NB4 (cell line): Measurements from ENCODE around the gene OR5L2.
"Not testable (repeated sequence)": the region's sequence is repeated elsewhere in the genome, so short reads cannot be mapped to it uniquely, and the experiment has no call there.

Experiments used
- DNase-seq: peaks from one replicate; pipeline ENCODE4 v3.0.0; 2010; ENCODE audit warnings: low read depth
- H3K4me3 ChIP-seq: one replicate; pipeline ENCODE4 v1.5.1; 2011; ENCODE audit warnings: mild to moderate bottlenecking, low read depth, low read length, moderate library complexity
- MAX ChIP-seq: IDR thresholded peaks from 2 replicates; pipeline ENCODE4 v1.6.1; 2011; ENCODE audit warnings: low read depth, low read length
- MYC ChIP-seq: IDR thresholded peaks from 2 replicates; pipeline ENCODE4 v1.6.1; 2011; ENCODE audit warnings: low read depth, low read length
- POLR2A ChIP-seq: IDR thresholded peaks from 2 replicates; pipeline ENCODE4 v1.6.1; 2011; ENCODE audit warnings: mild to moderate bottlenecking; ENCODE audit not compliant: insufficient read length; ENCODE audit errors: extremely low read depth
- TF ChIP-seq, protein P1 (sequence below): IDR thresholded peaks from one replicate; pipeline ENCODE4 v1.5.1; 2012; ENCODE audit warnings: low read depth, low read length

The OR5L2 gene

DNA sequence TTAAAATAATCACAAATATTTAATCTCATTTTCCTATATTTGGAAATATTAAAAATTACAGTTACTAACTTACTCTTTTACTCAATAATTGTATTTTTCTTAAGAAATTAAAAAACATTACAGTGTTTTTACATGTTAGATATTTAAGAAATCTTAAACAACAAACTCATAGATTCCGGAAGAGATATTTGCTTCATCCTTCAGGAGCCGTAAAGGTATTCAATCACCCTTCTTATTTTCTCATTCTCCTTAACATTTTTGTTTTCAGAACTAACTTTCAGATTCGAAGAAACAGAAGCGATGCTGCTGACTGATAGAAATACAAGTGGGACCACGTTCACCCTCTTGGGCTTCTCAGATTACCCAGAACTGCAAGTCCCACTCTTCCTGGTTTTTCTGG, 7.7 kb upstream of the OR5L2 start, which contains the start of gene OR5D18:
TSS of gene OR5D18 (plus strand) at position 301 of the 400 bp plus-strand sequence. CDS start at position 301, 0 bp downstream.
- H3K4me3 ChIP-seq, result no peak within 1 kb of the TSS
- DNase-seq, result no peak
- TF ChIP-seq, protein P1, sequence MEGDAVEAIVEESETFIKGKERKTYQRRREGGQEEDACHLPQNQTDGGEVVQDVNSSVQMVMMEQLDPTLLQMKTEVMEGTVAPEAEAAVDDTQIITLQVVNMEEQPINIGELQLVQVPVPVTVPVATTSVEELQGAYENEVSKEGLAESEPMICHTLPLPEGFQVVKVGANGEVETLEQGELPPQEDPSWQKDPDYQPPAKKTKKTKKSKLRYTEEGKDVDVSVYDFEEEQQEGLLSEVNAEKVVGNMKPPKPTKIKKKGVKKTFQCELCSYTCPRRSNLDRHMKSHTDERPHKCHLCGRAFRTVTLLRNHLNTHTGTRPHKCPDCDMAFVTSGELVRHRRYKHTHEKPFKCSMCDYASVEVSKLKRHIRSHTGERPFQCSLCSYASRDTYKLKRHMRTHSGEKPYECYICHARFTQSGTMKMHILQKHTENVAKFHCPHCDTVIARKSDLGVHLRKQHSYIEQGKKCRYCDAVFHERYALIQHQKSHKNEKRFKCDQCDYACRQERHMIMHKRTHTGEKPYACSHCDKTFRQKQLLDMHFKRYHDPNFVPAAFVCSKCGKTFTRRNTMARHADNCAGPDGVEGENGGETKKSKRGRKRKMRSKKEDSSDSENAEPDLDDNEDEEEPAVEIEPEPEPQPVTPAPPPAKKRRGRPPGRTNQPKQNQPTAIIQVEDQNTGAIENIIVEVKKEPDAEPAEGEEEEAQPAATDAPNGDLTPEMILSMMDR, result no peak
- TF ChIP-seq MYC, result no peak
- TF ChIP-seq MAX, result no peak
- TF ChIP-seq POLR2A, result no peak

- H3K4me3 ChIP-seq, result no peak within 1 kb of the TSS
- TF ChIP-seq, protein P1, result no peak
- TF ChIP-seq POLR2A, result no peak
- TF ChIP-seq MAX, result no peak
- TF ChIP-seq MYC, result no peak
- no peak for DNase-seq
Observed at GRCh38 chr11:55838452-55838851, 11.4 kb downstream of the OR5L2 start, which contains the start of gene OR5D16. TSS of gene OR5D16 (plus strand) at chr11:55838752. CDS start at chr11:55838752, 0 bp downstream.

DNA sequence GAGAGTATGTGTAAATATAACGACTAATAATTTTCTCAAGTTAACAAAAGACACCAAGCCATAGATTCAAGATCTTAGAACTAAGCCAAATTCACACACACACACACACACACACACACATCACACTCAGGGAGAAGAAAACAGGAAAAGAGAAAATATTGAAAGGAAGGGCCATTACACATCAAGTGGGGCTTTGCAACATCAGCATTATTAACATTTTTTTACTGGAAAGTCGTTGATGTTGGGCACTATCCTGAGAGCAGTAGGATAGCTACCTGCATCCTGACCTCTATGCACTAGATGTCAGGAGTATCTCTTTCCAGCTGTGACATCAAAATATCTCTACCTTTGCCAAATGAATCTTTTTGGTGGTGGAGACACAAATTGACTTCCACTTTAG, 20.4 kb downstream of the OR5L2 start:
- H3K4me3 ChIP-seq, result no peak overlapping the region
- TF ChIP-seq, protein P1, result no peak
- TF ChIP-seq MYC, result no peak
- no peak for TF ChIP-seq POLR2A
- no peak for TF ChIP-seq MAX
- no peak for DNase-seq

GRCh38 chr11:55849037-55849436, 22.0 kb downstream of the OR5L2 start:
- no peak for DNase-seq
- TF ChIP-seq, protein P1, result no peak
- TF ChIP-seq MYC (no peak), MAX (no peak), POLR2A (no peak)
- H3K4me3 ChIP-seq, result no peak overlapping the region

DNA sequence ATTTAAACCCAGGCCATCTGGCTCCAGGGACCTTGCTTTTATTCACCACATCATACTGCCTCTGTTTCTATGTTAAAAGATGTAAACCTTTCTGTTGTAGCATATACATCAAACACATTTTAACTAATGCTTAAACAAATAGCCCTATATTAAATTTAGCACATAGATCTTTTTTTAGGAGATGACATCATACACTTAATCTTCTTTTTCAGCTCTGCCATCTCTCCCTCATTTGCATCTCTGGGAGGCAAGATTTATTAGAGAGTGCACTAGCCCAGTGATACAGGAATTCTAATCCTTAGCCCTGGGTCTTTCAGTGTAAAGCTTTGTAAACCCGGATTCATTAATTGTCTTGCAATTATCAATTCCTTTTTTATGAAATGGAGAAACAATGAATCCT, 25.1 kb downstream of the OR5L2 start:
- TF ChIP-seq, protein P1, result no peak
- TF ChIP-seq MAX, result no peak
- TF ChIP-seq POLR2A, result no peak
- no peak for TF ChIP-seq MYC
- no peak overlapping the region for H3K4me3 ChIP-seq
- DNase-seq, result no peak

- TF ChIP-seq POLR2A, result no peak
- no peak for TF ChIP-seq MAX
- TF ChIP-seq MYC, result no peak
- TF ChIP-seq, protein P1, result no peak
- no peak overlapping the region for H3K4me3 ChIP-seq
Observed at GRCh38 chr11:55854704-55855103, 27.7 kb downstream of the OR5L2 start.

DNA sequence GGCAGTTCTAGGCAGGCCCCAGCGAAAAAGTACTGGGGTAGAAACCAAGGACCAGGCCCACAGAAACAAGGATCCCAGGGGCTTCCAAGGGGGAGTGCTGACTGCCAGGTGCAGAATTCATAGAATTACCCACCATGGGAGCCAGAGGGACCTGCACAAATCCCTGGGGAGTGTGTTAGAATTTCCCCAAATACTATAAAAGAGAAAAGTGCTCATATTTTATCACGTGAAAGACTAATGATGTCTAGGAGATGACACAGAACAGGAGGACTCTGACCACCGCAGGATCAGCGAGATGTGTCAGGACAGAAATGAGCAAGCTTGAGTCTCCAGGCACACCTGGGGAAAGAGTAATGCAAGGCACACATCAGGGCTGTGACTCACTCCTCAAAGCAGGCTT, 40.3 kb downstream of the OR5L2 start:
- not testable (repeated sequence) for DNase-seq, H3K4me3 ChIP-seq

More at GRCh38 chr11:55854704-55855103, 27.7 kb downstream of the OR5L2 start:
- DNase-seq, result no peak

- not testable (repeated sequence) for DNase-seq, H3K4me3 ChIP-seq
Observed at GRCh38 chr11:55872731-55873130, 45.7 kb downstream of the OR5L2 start.

DNA sequence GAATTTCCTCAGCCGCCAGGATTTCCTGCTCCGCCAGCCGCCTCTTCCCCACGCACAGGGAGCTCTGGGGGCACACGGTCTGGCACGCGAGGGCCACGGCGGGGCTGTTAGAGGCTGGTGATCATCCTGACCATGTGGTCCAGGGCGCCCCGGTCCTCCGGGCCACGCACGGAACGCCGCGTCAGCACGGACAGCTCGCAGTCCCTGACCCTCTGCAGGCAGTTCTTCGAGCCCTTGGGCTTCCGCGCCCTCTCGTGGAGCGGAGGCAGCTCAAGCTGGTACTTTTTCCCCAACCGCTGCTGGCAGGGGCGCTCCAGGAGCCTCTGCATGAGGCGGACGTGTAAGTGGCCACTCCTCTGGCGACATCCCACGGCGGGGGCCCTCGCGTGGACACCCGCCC, 46.1 kb downstream of the OR5L2 start:
- H3K4me3 ChIP-seq, DNase-seq: not testable (repeated sequence)
